ENCODE results near the gene DDX4.
"Not testable (repeated sequence)": the region's sequence is repeated elsewhere in the genome, so short reads cannot be mapped to it uniquely, and the experiment has no call there.

The DDX4 gene

DNA sequence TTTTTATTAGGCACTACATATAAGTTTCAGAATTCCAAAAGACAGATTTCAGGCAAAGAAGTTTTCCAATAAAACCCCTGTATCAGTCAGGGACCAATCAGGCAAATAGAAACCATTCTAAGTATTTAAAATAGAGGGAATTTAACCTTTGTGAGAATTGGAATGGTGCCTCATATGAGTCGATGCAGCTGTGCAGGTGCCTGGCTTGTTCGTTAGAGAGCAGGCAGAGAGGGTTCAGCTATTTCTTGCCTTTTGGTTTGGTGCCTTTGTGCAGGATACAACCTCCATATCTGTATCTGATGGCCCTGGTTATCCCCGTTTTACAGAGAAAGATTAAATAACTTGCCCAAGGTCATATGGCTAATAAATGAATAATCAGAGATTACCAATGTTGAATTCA lies 6.0 kb upstream of the DDX4 start:
- DNase-seq: no peak

DNA sequence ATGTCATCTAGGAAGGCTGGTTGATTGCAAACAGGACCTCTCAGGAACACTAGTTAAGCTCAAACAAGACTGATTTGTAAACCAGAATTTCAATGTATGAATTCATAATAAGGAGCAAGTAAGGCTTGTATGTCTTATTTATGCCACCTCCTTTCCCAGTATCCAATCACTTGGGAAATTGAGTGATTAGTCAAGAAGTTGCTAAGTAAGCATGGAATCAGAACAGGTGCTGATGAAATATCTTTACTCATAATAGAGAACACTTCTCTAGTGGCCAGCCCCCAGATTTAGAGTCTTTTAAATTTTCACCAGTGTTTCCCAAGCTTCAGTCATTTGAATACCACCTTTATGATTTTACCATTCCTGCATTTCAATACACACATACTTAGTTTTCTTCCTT lies 5.3 kb upstream of the DDX4 start:
- no peak for DNase-seq

DNA sequence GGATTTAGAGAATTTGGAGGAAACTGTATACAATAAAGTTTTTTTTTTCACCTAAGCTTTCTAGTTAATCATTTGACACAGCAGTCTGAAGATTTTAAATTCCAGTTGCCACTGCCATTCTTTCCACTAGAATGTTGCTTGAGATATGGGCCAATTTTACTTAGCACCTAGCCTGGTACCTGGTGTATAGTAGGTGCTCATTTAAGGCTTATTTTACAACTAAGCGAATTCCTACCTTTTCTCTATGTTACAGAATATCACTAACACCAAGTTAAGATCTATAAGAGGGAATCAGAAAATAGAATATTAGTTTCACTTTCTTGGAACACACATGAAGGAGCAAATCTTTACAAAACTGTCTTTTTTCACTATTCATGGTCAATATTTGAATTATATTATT lies 3.2 kb upstream of the DDX4 start:
- no peak for DNase-seq

DNA sequence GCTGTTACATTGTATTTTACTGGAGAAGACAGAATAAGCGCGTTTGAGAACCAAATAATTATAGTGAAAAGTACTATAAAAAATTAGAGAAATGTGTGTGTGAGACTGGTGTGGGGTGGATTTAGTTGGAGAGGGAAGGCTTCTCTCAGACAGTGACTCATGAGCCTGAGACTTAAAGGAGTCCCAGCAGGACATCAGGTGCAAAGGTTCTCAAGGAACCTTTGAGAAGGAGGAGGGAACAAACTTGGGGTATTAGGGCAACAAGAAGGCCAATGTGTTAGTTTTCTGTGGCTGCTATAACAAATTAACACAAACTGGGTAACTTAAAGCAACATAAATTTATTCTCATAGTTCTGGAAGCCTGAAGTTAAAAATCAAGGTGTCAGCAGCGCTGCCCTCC lies 4.9 kb downstream of the DDX4 start:
- DNase-seq: no peak

DNA sequence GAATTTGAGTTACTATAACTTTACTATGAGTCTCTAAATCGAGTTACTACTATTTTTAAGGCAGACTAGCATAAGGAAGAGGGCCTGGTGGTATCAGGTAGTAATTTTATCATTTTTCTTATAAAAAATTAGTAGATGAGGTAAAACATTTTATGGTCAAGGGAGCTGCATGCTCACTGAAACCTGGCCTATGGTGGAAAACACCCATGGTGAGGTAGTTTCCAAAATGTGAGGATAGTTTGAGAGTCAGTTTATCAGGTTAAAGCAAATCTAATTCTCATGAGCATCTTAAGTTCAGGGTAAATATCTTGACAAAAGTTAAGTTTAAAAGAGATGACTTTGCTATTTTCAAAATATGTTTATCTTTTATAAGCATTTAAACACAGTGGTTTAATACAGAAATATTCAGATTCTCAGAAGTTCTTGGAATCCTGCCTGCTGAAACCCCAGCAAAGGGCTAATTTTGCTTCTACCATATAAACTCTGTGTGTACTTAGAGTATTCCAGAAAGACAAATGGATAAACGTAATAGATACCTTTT lies 10.0 kb downstream of the DDX4 start:
- DNase-seq: no peak

DNA sequence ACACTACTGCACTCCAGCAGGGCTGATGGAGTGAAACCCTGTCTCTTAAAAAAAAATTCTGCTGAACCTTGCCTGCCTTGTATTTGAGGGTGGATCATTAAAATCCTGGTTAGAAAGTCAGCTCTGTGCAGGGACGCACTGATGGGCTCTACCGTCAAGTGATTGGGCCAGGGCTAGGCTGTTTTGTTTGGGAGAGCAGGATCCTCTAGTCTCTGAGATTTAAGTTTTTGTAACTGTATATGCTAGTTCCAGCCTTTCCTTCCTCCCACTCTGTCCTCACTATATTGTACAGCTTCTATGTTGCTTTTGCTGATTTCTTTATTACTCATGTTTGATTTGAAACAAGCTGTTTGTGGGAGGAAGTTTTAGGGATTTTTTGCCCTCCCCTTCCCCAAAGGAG lies 11.5 kb downstream of the DDX4 start:
- no peak for DNase-seq

DNA sequence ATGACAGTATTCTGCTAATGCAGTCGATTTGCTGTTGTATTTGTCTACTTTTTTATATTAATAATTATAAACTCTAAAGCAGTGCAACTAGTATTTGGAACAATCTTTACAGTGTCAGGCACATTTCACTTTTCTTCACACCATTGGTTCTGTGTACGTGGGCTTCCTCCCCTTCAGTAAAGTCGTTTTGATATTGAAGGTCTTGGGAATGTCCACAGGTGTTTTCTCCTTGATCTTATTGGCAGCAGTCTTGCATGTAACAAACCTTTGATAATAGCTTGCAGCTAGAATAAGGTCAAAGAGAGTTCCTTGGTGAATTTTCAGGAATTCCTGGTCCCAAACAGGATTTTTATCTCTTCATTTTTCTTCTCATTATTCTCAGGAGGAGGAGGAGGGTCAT lies 12.2 kb downstream of the DDX4 start:
- DNase-seq: no peak

DNA sequence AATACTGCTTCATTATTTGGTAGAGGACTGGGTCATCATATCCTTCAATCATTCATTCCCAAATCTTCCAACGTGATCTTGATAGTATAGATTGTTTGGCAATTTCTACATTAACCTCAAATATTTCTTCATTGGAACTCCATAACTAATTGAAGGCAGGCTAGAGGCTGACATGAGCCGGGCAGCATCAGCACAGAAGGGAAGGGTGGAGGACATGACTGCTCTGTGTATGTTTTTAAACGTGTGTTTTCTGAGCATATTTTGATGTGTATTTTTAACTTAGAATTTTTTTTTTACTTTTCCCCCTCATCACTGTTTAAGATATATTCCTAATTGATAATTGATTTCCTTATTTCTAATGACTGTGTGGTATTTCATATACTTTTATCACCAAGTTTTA lies 12.6 kb downstream of the DDX4 start:
- DNase-seq: no peak

DNA sequence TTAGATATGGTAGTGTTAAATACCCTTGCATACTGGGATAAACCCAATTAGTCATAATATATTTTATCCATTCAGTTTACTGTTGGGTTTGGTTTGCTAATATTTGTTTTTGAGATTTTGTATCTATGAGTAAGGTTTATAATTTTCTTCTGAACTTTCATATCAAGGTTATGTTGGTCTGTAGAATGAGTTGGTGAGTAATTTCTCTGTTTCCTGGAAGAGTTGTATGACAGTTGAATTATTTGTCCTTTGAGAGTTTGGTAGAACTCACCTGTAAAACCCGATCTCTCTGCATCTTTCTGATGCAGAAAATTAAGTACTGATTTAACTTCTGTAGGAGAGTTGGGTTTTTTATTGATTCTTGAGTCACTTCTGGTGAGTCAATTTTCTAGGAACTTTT lies 20.4 kb downstream of the DDX4 start:
- DNase-seq: no peak

DNA sequence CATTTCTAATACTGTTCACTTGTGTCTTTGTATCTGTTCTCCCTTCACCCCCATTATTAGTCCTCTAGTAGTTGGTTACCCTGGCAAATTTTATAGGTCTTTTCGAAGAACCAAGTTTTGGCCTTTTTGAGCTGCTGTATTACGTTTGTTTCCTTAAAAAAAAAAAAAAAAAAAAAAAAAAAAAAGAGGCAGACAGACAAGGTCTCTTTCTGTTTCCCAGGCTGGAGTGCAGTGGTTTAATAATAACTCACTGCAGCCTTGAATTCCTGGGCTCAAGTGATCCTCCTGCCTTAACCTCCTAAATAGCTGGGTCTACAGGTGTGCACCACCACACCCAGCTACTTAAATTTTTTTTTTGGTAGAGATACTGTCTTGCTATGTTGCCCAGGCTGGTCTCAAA lies 20.9 kb downstream of the DDX4 start:
- DNase-seq: no peak

DNA sequence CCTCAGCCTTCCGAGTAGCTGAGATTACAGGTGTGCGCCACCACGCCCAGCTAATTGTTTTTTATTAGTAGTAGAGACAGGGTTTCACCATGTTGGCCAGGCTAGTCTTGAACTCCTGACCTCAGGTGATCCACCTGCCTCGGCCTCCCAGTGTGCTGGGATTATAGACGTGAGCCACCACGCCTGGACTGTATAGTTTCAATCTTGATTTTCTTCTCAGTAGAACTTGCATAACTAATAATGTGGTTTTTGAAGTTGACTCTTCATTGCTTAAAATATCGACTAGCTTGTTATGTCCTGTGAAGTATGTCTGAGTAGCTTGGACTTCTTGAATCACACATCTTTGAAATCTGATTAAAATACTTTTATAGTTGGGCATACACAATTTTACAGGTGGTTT lies 23.9 kb downstream of the DDX4 start:
- DNase-seq: not testable (repeated sequence)

DNA sequence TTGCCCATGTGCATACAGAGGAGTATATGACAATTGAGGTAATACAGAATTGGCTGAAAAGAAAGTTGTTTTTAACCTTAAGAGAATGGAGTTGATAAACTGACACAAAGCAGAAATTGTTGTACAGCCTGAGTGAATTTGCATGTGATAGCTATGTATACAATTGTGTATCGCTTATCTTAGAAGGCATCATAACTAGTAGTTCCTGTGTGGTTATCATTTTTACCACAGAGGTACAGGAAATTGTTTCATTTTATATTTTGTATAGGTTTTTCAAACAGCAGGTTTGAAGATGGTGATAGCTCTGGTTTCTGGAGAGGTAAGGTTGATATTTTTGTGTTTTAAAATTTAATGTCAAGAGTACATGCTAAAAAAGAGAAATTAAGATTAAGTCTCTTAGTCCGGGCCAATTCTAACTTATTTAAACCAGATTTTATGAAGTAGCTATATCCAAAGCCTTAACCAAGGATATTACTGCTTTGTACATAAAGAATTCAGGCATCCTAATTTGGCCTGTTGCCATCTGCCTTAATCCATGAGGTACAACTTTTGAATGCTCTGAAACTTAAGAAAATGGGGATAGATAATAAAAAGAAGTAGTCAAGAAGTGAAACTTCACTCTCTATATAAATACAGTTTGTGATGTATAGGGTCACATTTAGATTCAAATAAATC lies 26.0 kb downstream of the DDX4 start:
- DNase-seq: no peak

DNA sequence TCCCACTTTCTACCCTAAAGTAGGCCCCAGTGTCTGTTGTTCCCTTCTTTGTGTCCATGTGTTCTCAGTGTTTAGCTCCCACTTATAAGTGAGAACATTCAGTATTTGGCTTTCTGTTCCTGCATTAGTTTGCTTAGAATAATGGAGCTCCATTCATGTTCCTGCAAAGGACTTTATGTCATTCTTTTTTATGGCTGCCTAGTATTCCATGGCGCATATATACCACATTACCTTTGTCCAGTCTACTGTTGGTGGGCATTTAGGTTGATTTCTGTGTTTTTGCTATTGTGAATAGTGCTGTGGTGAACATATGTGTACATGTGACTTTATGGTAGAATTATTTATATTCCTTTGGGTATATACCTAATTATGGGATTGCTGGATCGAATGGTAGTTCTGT lies 30.4 kb downstream of the DDX4 start:
- DNase-seq: no peak

DNA sequence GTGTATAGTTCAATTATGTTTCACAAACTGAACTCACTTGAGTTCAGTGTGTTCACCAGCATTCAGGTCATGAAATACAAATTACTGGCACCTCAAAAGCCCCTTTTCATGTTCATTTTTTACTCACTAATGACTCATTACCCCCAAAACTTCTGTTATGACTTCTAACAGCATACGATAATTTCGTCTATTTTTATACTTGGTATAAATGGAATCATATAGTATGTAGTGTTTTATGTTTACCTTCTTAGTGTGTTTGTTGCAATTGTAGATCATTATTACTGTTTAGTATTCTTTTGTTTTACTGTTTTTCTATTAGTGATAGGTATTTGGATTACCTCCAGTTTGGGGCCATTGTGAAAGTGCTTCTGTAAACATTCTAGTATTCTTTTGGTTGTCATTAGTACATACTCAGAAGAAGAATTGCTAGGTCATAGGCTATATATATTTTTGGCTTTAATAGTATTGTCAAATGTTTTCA lies 33.4 kb downstream of the DDX4 start:
- no peak for DNase-seq

DNA sequence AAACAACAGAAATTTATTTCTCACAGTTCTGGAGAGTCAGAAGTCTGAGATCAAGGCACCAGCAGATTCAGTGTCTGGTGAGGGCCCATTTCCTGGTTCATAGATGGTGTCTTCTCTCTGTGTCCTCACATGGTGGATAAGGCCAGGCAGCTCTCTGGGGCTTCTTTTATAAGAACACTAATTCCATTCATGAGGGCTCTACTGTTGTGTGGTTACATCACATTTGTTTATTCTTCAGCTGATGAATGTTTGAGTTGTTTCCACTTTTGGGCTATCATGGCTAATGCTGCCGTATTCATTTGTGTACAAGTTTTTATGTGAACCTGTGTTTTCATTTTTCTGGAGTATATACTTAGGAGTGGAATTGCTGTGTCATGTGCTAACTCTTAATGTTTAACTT lies 35.2 kb downstream of the DDX4 start:
- DNase-seq: no peak

DNA sequence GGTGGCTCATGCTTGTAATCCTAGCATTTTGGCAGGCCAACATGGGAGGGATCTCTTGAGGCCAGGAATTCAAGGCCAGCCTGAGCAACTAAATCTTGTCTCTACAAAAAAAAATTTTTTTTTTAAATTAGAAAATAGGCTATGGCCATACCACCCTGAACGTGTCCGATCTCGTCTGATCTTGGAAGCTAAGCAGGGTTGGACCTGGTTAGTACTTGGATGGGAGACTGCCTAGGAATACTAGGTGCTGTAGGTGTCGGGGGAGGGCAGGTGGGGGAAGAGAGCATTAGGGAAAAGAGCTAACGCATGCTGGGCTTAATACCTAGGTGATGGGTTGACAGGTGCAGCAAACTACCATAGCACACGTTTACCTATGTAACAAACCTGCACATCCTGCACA lies 39.5 kb downstream of the DDX4 start:
- no peak for DNase-seq

DNA sequence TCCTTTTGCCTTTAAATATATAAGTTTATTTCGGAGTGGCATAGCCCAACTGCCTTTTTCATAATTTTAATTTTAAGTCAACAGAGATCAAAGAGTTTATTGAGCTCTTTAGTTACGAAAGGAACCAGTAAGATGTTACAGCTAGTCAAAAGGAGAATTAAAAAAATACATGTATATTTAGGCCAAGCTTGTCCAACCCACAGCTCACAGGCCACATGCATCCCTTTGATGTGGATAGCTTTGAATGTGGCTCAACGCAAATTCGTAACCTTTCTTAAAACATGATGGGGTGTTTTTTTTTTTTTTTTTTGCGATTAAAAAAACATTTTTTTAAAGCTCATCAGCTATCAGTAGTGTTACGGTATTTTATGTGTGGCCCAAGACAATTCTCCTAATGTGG lies 63.1 kb downstream of the DDX4 start:
- no peak for DNase-seq

DNA sequence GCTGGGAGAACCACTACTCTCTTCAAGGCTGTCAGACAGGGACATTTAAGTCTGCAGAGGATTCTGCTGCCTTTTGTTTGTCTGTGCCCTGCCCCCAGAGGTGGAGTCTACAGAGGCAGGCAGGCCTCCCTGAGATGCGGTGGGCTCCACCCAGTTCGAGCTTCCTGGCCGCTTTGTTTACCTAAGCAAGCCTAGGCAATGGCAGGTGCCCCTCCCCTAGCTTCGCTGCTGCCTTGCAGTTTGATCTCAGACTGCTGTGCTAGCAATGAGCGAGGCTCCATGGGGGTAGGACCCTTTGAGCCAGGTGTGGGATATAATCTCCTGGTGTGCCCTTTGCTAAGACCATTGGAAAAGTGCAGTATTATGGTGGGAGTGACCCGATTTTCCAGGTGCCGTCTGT lies 71.0 kb downstream of the DDX4 start:
- not testable (repeated sequence) for DNase-seq

DNA sequence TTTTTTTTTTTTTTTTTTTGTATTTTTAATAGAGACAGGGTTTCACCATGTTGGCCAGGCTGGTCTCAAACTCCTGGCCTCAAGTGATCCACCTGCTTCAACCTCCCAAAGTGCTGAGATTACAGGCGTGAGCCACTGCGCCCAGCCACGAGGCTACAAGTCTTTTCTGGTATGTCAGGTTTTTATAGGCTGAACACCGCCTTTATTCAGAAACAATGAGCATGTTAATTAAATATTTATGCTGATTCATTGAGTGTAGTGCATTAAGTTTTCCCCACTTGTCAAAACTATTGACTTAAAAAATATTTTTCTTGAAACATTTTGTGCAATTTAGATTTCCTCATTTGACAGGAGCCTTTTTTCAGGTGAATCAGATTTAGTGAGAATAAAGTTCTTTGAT lies 78.1 kb downstream of the DDX4 start:
- DNase-seq: not testable (repeated sequence)

DNA sequence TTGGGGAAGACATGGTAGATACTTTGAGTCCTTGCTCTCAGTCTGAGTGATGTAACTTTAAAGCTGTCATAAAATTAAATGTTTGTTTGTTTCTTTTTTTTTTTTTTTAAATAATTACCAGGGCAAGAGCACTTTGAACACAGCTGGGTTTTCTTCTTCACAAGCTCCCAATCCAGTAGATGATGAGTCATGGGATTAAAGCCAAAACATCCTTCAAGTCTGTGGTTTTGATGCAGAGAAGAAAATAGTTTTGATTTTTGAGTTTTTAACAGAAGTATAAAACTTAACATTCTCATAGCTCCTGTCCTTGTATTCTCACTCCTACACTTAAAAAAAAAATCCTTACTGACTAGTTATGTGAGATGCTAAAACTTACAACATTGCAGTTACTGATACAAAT lies 78.5 kb downstream of the DDX4 start:
- no peak for DNase-seq

DNA sequence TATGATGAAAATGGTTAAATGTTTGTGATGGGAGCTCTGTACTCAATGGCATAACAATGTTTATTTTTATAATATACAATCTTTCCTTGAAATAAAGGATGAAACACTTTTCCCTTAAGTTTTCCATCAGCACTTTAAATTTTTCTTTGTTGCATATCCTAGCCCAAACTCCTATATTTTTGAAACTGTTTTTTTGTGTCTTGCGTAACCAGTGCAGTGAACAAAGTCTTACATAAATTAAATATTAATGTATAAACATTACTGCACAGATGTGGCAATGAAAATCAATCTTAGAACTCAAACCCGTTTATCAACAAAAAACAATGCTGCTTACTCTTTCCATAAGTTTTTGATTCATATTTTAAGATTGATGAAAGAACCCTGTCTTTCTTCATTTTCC lies 79.2 kb downstream of the DDX4 start:
- DNase-seq: no peak

DNA sequence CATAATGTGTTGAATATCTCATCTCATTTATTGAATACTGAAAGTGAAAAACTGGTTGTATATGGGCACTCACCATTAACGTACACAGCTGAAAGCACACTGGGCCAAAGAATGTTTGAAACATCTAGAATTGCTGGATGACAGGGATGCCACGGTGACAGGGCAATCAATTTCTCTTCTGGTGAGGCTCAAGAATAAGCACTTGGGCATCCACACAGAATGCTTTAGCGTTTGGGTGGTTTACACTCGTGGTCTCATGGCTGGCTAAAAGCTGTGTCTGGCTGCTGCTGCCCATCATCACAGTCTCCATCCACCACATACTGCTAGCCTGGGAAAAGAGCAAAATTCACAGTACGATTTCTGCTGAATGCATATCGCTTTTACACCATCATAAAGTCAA lies 82.6 kb downstream of the DDX4 start:
- DNase-seq: no peak

DNA sequence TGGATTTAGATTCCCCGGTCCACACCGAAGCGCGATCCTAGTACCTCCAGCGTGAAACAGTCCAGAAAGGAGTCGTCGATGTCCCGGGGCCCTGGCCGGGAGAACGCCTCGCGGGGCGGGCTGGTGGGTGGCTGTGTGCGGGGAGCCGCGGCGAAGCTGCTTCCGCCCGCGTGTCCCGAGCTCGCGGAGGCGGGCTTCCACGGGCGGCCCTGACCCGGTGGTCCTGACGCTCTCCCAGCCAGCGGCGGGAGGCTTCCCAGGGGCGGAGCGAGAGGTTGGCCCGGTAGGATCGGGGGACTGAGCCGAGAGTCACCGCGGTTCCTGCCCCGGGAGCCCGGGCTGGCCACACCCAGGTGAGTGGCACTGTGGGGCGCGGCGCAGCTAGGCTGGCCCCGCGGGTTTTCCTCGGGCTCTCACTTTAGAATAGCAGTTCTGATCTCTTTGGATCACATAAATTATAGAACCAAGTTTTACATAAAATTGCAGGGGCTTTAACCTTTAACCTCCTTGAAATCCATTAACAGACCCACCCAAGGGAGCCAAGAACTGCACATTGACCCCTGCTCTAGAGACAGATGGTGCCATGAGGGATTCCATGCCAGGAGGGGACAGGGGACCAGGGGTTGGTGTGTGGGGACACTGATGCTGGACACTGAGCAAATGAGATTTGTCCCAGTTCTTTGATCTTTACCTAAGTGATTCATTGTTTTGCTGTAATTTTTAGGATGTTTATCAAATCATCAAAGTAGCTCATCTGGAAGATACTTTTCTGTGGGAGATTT lies 84.1 kb downstream of the DDX4 start:
- DNase-seq: peak; percentile 68

DNA sequence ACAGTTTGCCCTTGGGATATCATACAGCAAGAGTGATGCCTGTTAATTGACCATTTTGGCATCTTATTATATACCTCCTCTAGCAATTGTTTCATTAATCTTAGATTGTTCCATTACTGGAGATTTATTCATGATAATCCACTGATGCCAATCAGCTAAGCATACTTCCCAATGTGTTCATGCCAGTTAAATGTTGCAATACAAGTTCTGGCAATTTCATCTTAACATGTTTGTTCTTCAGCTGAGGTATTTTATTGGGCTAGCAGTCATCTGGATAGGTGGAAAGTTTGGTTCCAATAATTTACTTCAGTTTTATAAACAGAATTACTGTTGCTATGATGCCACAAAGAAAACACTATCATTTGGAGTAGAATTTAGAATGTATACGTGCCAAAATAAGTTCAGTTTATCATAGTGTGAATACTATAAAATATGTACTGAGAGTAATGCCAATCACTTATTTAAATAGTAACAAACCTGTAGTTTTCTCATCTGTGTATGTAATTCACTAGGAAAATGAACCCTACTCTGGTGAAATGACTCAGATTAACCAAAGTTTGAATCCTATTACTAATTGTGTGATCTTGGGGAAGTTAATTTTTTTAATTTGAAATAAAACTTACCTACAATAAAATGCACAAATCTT lies 85.4 kb downstream of the DDX4 start:
- no peak for DNase-seq
